Stimulated activated memory B cell treated with anti-CD40 and anti-IgM and Interleukin-4, amounts not matched to agents 10 μg/mL and 1 μg/mL and 100 μg/mL, for 72 hours (primary cell): ENCODE results near the gene ENTREP3.

Source experiments
- ATAC-seq: fragments of 150-1000 bp; cut with Tn5 transposase; 2 replicates; pipeline ENCODE4 v1.10.0; 2021
- H3K27ac Mint-ChIP-seq: one replicate; pipeline ENCODE4 v1.8.0; 2022; ENCODE audit warnings: mild to moderate bottlenecking, mixed read lengths
- H3K27me3 Mint-ChIP-seq: one replicate; pipeline ENCODE4 v1.8.0; 2022; ENCODE audit warnings: mixed read lengths
- H3K36me3 Mint-ChIP-seq: one replicate; pipeline ENCODE4 v1.8.0; 2022; ENCODE audit warnings: mixed read lengths
- H3K4me1 Mint-ChIP-seq: one replicate; pipeline ENCODE4 v1.8.0; 2022; ENCODE audit warnings: mixed read lengths
- H3K4me3 Mint-ChIP-seq: one replicate; pipeline ENCODE4 v1.8.0; 2022; ENCODE audit warnings: mild to moderate bottlenecking, moderate library complexity, mixed read lengths
- H3K9me3 Mint-ChIP-seq: one replicate; pipeline ENCODE4 v1.8.0; 2022; ENCODE audit warnings: mixed read lengths

The ENTREP3 gene

GRCh38 chr1:155266553-155266952 lies 11.3 kb upstream of the ENTREP3 start:
- H3K27me3 Mint-ChIP-seq: no peaks in the 10 kb centered on the region
- no peak overlapping the region for H3K4me3 Mint-ChIP-seq
- H3K27ac Mint-ChIP-seq: peak overlapping the region; percentile 19
- peaks cover 81% of the 10 kb centered on the region for H3K36me3 Mint-ChIP-seq
- H3K9me3 Mint-ChIP-seq: no peaks in the 10 kb centered on the region
- peaks cover 30% of the 10 kb centered on the region for H3K4me1 Mint-ChIP-seq
- ATAC-seq: no peak

GRCh38 chr1:155263067-155263466 lies 7.8 kb upstream of the ENTREP3 start:
- no peak for ATAC-seq
- Mint-ChIP-seq H3K36me3 (peaks cover 73% of the 10 kb centered on the region), H3K27ac (peak overlapping the region; percentile 96), H3K9me3 (no peaks in the 10 kb centered on the region), H3K4me3 (no peak overlapping the region), H3K27me3 (no peaks in the 10 kb centered on the region), H3K4me1 (peaks cover 35% of the 10 kb centered on the region)

- peaks cover 70% of the 10 kb centered on the region for H3K36me3 Mint-ChIP-seq
- no peaks in the 10 kb centered on the region for H3K9me3 Mint-ChIP-seq
- peak within 1 kb of the TSS; percentile 96 for H3K4me3 Mint-ChIP-seq
- peak; percentile 99 for ATAC-seq
- H3K27me3 Mint-ChIP-seq: no peaks in the 10 kb centered on the region
- H3K27ac Mint-ChIP-seq: peak within 1 kb of the TSS; percentile 96
- peaks cover 37% of the 10 kb centered on the region for H3K4me1 Mint-ChIP-seq
Measured at GRCh38 chr1:155261852-155262673, 6.8 kb upstream of the ENTREP3 start, which contains the start of gene SCAMP3. Gene SCAMP3 (minus strand): TSS chr1:155262360. CDS start chr1:155262151, 209 bp downstream.

GRCh38 chr1:155261493-155261851 lies 6.2 kb upstream of the ENTREP3 start:
- Mint-ChIP-seq H3K27me3 (no peaks in the 10 kb centered on the region), H3K4me1 (peaks cover 43% of the 10 kb centered on the region), H3K4me3 (peak overlapping the region; percentile 96), H3K9me3 (no peaks in the 10 kb centered on the region), H3K36me3 (peaks cover 70% of the 10 kb centered on the region), H3K27ac (peak overlapping the region; percentile 96)
- ATAC-seq: peak; percentile 26

- peak overlapping the region; percentile 25 for H3K4me3 Mint-ChIP-seq
- ATAC-seq: no peak
- peaks cover 54% of the 10 kb centered on the region for H3K4me1 Mint-ChIP-seq
- H3K9me3 Mint-ChIP-seq: no peaks in the 10 kb centered on the region
- peak overlapping the region; percentile 96 for H3K27ac Mint-ChIP-seq
- peaks cover 69% of the 10 kb centered on the region for H3K36me3 Mint-ChIP-seq
- no peaks in the 10 kb centered on the region for H3K27me3 Mint-ChIP-seq
Measured at GRCh38 chr1:155260276-155260675, 5.0 kb upstream of the ENTREP3 start.

- peak overlapping the region; percentile 81 for H3K27ac Mint-ChIP-seq
- H3K4me3 Mint-ChIP-seq: peak overlapping the region; percentile 88
- no peaks in the 10 kb centered on the region for H3K27me3 Mint-ChIP-seq
- H3K9me3 Mint-ChIP-seq: no peaks in the 10 kb centered on the region
- H3K36me3 Mint-ChIP-seq: peaks cover 37% of the 10 kb centered on the region
- no peak for ATAC-seq
- peaks cover 51% of the 10 kb centered on the region for H3K4me1 Mint-ChIP-seq
Measured at GRCh38 chr1:155256058-155256852, 972 bp upstream of the ENTREP3 start.

GRCh38 chr1:155254714-155255242 lies 505 bp downstream of the ENTREP3 start:
- no peaks in the 10 kb centered on the region for H3K9me3 Mint-ChIP-seq
- peak; percentile 24 for ATAC-seq
- no peaks in the 10 kb centered on the region for H3K27me3 Mint-ChIP-seq
- H3K36me3 Mint-ChIP-seq: peaks cover 26% of the 10 kb centered on the region
- H3K4me1 Mint-ChIP-seq: peaks cover 49% of the 10 kb centered on the region
- H3K27ac Mint-ChIP-seq: peak overlapping the region; percentile 81
- peak overlapping the region; percentile 88 for H3K4me3 Mint-ChIP-seq

DNA sequence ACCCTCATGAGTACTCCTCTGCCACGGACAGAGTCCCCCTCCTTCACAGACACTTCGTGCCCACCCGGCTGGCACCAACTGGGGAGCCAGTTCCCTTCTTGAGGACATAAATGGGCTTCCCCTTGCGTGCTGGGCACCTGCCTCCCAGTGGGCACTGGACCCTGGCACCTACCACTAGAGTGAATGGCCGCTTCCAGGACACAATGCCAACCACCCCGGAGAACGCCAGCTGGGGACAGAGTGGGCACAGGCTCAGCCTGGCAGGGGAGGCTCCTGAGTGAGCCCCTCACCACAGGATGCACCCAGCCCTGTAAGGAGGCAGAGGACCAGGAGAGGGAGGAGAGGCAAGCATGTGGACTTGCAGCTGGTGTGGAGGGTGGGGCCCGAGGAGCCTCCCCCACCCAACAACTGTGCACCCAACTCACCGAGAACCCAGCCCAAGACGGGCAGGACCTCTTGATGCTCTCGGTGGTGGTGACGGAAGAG lies 1.0 kb downstream of the ENTREP3 start:
- no peak for ATAC-seq
- H3K9me3 Mint-ChIP-seq: no peaks in the 10 kb centered on the region
- H3K36me3 Mint-ChIP-seq: peaks cover 26% of the 10 kb centered on the region
- H3K27ac Mint-ChIP-seq: peak overlapping the region; percentile 81
- no peaks in the 10 kb centered on the region for H3K27me3 Mint-ChIP-seq
- H3K4me3 Mint-ChIP-seq: peak overlapping the region; percentile 72
- H3K4me1 Mint-ChIP-seq: peaks cover 49% of the 10 kb centered on the region

GRCh38 chr1:155253797-155254196 lies 1.5 kb downstream of the ENTREP3 start:
- Mint-ChIP-seq H3K4me3 (peak overlapping the region; percentile 72), H3K27ac (peak overlapping the region; percentile 81), H3K27me3 (no peaks in the 10 kb centered on the region), H3K36me3 (peaks cover 26% of the 10 kb centered on the region), H3K9me3 (no peaks in the 10 kb centered on the region), H3K4me1 (peaks cover 49% of the 10 kb centered on the region)
- no peak for ATAC-seq

DNA sequence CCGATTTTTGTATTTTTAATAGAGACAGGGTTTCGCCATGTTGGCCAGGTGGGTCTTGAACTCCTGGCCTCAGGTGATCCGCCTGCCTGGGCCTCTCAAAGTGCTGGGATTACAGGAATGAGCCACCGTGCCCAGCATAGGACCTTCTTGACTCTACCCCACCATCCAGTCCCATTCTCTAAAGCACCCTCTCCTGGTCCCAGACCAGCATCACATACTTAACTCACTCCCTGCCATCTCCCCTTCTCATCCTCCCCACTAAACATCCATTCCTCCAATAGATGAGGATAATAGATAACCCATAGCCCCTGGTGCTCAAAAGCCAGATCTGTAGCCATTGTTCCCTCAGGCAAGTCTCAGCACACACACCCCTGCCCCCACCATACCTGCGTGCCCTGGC lies 2.1 kb downstream of the ENTREP3 start:
- H3K27ac Mint-ChIP-seq: peak overlapping the region; percentile 81
- H3K4me1 Mint-ChIP-seq: peaks cover 49% of the 10 kb centered on the region
- H3K27me3 Mint-ChIP-seq: no peaks in the 10 kb centered on the region

DNA sequence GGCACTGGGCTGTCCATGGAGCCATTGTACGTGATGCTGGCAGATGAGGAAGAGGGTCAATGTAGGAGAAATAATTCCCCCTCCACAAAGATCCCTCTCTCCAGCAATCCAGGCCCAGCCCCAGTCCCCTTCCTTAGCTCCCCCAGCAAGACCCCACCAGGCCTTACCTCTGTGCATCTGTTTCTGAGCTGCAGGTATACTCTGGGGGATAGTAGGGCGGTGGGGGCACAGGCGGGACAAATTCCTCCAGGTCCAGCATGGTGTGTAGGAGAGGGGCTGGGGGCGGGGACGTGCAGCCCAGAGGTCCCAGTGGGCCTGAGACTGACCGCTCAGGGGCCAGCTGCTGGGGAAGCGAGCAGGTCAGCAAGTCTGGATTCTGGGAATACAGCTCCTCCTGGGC lies 3.7 kb downstream of the ENTREP3 start:
- no peak overlapping the region for H3K4me3 Mint-ChIP-seq
- no peaks in the 10 kb centered on the region for H3K27me3 Mint-ChIP-seq
- no peaks in the 10 kb centered on the region for H3K9me3 Mint-ChIP-seq
- H3K27ac Mint-ChIP-seq: peak overlapping the region; percentile 84
- peaks cover 43% of the 10 kb centered on the region for H3K4me1 Mint-ChIP-seq
- ATAC-seq: no peak
- peaks cover 9% of the 10 kb centered on the region for H3K36me3 Mint-ChIP-seq

More for the DNA sequence above, 2.1 kb downstream of the ENTREP3 start:
- no peak for ATAC-seq
- H3K9me3 Mint-ChIP-seq: no peaks in the 10 kb centered on the region
- peaks cover 21% of the 10 kb centered on the region for H3K36me3 Mint-ChIP-seq
- peak overlapping the region; percentile 72 for H3K4me3 Mint-ChIP-seq

DNA sequence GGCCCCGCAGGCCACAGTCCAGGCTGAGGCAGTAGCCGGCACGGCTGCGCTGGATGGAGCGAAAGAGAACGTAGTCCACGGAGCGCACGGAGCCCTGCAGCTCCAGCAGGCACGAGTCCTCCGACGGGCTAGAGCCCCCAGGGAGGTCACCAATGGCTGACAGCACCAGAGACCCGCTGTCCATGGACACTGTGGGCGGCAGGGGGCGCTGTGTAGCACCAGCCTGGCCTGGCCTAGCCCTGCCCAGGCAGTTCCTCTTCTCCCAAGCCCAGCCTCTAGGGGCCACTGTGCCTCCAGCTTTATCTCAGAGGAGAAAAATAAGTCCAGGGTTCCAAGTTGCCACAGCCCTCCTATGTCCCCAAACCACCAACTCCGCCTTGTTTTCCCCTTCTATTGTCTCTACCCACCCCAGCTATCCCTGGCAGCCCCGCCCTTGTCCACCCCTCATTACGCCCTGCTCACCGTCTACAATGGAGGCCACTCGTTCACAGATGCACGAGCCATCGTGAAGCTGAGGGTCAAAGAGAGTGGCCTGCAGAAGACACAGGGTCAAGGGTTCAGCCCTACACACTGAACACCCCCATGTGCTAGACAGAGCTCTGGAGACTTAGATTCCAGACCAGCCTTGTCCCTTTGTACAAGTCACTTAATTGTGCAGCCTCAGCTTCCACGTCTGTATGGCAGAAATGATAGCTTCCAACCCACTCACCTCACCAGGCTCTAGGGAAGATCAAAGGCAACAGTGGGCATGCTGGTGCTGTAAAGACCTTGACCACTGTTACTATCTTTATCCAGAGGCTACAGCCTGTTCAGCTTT lies 4.4 kb downstream of the ENTREP3 start:
- H3K27me3 Mint-ChIP-seq: no peaks in the 10 kb centered on the region
- H3K36me3 Mint-ChIP-seq: peaks cover 2% of the 10 kb centered on the region
- no peaks in the 10 kb centered on the region for H3K9me3 Mint-ChIP-seq
- peaks cover 43% of the 10 kb centered on the region for H3K4me1 Mint-ChIP-seq
- peak overlapping the region; percentile 84 for H3K27ac Mint-ChIP-seq
- peak overlapping the region; percentile 67 for H3K4me3 Mint-ChIP-seq
- peak; percentile 96 for ATAC-seq

- peaks cover 39% of the 10 kb centered on the region for H3K4me1 Mint-ChIP-seq
- ATAC-seq: peak; percentile 31
- peak overlapping the region; percentile 84 for H3K27ac Mint-ChIP-seq
Measured at GRCh38 chr1:155250246-155250632, 5.0 kb downstream of the ENTREP3 start.

GRCh38 chr1:155247667-155248553 lies 7.4 kb downstream of the ENTREP3 start:
- Mint-ChIP-seq H3K4me1 (peaks cover 29% of the 10 kb centered on the region), H3K27me3 (no peaks in the 10 kb centered on the region), H3K9me3 (no peaks in the 10 kb centered on the region), H3K36me3 (no peaks in the 10 kb centered on the region), H3K27ac (no peak overlapping the region), H3K4me3 (no peak overlapping the region)
- ATAC-seq: no peak

More at GRCh38 chr1:155250246-155250632, 5.0 kb downstream of the ENTREP3 start:
- Mint-ChIP-seq H3K27me3 (no peaks in the 10 kb centered on the region), H3K4me3 (peak overlapping the region; percentile 80), H3K9me3 (no peaks in the 10 kb centered on the region), H3K36me3 (no peaks in the 10 kb centered on the region)
